MM.1S (cell line): ENCODE results near the gene RCOR1.

Source experiments
- DNase-seq: peaks from one replicate; pipeline ENCODE4 v3.0.0-alpha.2; 2015
- H2AFZ ChIP-seq: fragments of 300-600 bp; sonication (generic); 2 replicates; pipeline ENCODE4 v1.6.0; 2016; ENCODE audit warnings: antibody characterized with exemption, low read length
- H3F3A ChIP-seq: fragments of 300-600 bp; sonication (generic); 2 replicates; pipeline ENCODE4 v1.6.1; 2016; ENCODE audit warnings: mild to moderate bottlenecking, antibody characterized with exemption, low read length, moderate library complexity, mixed read lengths; ENCODE audit not compliant: insufficient read depth
- H3K27ac ChIP-seq: fragments of 300-600 bp; sonication (generic); 2 replicates; pipeline ENCODE4 v1.5.1; 2016; ENCODE audit warnings: mild to moderate bottlenecking, low read length
- H3K27me3 ChIP-seq: fragments of 300-600 bp; sonication (generic); replicated peaks from 2 replicates; pipeline ENCODE4 v1.6.0; 2016; ENCODE audit warnings: low read length; ENCODE audit not compliant: insufficient read depth
- H3K36me3 ChIP-seq: fragments of 300-600 bp; sonication (generic); replicated peaks from 2 replicates; pipeline ENCODE4 v1.6.1; 2016; ENCODE audit warnings: mild to moderate bottlenecking, low read length, mixed read lengths; ENCODE audit not compliant: insufficient read depth
- H3K4me1 ChIP-seq: fragments of 300-600 bp; sonication (generic); 2 replicates; pipeline ENCODE4 v1.6.1; 2016; ENCODE audit warnings: low read length, mixed read lengths
- H3K4me2 ChIP-seq: fragments of 300-600 bp; sonication (generic); 2 replicates; pipeline ENCODE4 v1.6.0; 2016; ENCODE audit warnings: low read depth, low read length
- H3K4me3 ChIP-seq: fragments of 300-600 bp; sonication (generic); 2 replicates; pipeline ENCODE4 v1.5.1; 2016; ENCODE audit warnings: low read length, mixed read lengths
- H3K79me2 ChIP-seq: fragments of 300-600 bp; sonication (generic); 2 replicates; pipeline ENCODE4 v1.6.1; 2016; ENCODE audit warnings: mixed run types, low read length, mixed read lengths
- H3K9ac ChIP-seq: fragments of 300-600 bp; sonication (generic); 2 replicates; pipeline ENCODE4 v1.6.1; 2016; ENCODE audit warnings: low read length, mixed read lengths
- H3K9me2 ChIP-seq: fragments of 300-600 bp; sonication (generic); replicated peaks from 2 replicates; pipeline ENCODE4 v1.6.1; 2016; ENCODE audit warnings: mild to moderate bottlenecking, low read length, mixed read lengths; ENCODE audit not compliant: insufficient read depth
- H3K9me3 ChIP-seq: fragments of 300-600 bp; sonication (generic); replicated peaks from 2 replicates; pipeline ENCODE4 v1.6.1; 2016; ENCODE audit warnings: mild to moderate bottlenecking, low read length, mixed read lengths; ENCODE audit not compliant: insufficient read depth
- H4K20me1 ChIP-seq: fragments of 300-600 bp; sonication (generic); 2 replicates; pipeline ENCODE4 v1.6.1; 2016; ENCODE audit warnings: mild to moderate bottlenecking, low read length, moderate library complexity, mixed read lengths; ENCODE audit not compliant: insufficient read depth
- EZH2 ChIP-seq: fragments of 300-600 bp; sonication (generic); optimal IDR thresholded peaks from 2 replicates; pipeline ENCODE3; 2017; ENCODE audit warnings: low read depth, mild to moderate bottlenecking, antibody characterized with exemption, low read length, mixed read lengths
- EZH2phosphoT487 ChIP-seq: fragments of 300-600 bp; sonication (generic); IDR thresholded peaks from 2 replicates; pipeline ENCODE4 v1.6.1; 2018; ENCODE audit warnings: antibody characterized with exemption, low read length
- TF ChIP-seq, protein P1 (sequence below): fragments of 300-600 bp; sonication (generic); IDR thresholded peaks from 2 replicates; pipeline ENCODE4 v1.5.1; 2016; ENCODE audit warnings: antibody characterized with exemption, low read length, mixed read lengths

RCOR1 gene

DNA sequence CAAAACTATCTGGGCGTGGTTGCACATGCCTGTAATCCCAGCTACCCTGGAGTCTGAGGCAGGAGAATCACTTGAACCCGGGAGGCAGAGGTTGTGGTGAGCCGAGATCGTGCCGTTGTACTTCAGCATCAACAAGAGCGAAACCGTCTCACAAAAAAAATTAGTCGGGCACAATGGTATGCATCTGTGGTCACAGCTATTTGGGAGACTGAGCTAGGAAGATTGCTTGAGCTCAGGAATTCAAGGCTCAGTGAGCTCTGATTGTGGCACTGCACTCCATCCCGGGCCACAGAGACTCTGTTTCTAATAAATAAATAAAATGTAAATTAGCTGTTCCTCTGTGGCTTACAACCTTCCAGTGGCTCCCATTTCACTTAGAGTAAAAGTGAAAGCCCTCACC lies 28.0 kb downstream of the RCOR1 start:
- H3K9me3 ChIP-seq = no peaks in the 10 kb centered on the region
- no peak overlapping the region for H2AFZ ChIP-seq
- TF ChIP-seq, protein P1, sequence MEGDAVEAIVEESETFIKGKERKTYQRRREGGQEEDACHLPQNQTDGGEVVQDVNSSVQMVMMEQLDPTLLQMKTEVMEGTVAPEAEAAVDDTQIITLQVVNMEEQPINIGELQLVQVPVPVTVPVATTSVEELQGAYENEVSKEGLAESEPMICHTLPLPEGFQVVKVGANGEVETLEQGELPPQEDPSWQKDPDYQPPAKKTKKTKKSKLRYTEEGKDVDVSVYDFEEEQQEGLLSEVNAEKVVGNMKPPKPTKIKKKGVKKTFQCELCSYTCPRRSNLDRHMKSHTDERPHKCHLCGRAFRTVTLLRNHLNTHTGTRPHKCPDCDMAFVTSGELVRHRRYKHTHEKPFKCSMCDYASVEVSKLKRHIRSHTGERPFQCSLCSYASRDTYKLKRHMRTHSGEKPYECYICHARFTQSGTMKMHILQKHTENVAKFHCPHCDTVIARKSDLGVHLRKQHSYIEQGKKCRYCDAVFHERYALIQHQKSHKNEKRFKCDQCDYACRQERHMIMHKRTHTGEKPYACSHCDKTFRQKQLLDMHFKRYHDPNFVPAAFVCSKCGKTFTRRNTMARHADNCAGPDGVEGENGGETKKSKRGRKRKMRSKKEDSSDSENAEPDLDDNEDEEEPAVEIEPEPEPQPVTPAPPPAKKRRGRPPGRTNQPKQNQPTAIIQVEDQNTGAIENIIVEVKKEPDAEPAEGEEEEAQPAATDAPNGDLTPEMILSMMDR = no peak
- TF ChIP-seq EZH2 = no peak
- TF ChIP-seq EZH2phosphoT487 = no peak
- peaks cover 25% of the 10 kb centered on the region for H3K79me2 ChIP-seq
- H3K4me2 ChIP-seq = no peak overlapping the region
- no peaks in the 10 kb centered on the region for H3F3A ChIP-seq
- no peak overlapping the region for H3K9ac ChIP-seq
- no peaks in the 10 kb centered on the region for H4K20me1 ChIP-seq
- H3K36me3 ChIP-seq = no peaks in the 10 kb centered on the region
- no peak overlapping the region for H3K4me3 ChIP-seq
- H3K27ac ChIP-seq = no peak overlapping the region
- no peaks in the 10 kb centered on the region for H3K9me2 ChIP-seq
- no peaks in the 10 kb centered on the region for H3K27me3 ChIP-seq
- H3K4me1 ChIP-seq = no peaks in the 10 kb centered on the region
- no peak for DNase-seq

DNA sequence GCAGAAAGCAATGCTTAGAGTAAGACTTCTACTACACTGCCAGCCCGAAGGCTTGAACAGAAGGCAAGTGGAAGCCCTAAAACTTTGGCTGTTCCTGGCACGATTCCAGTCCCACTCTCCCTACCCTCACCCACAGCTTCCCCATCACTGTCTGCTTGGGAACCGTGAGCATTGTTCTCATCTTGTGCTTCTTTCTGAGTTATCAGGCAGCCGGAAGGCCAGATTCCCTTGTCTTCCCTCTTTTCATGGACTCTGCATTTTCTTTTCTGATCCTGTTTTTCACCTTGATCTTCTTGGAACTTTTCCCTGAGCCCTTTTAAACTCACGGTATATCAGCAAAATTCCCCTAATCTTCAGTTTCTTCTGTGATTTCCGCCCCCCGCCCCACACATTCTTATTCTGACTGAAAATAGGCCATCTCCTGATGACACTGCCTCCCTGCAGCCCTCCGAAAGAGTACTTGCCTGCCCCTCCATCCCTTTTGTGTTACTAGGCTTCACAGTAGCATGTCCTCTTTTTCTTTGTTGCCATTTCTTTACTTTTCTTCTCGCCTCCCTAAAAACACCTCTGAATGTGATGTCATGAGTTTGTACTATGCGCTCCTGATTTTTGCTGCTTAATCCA lies 29.9 kb downstream of the RCOR1 start:
- DNase-seq = no peak
- no peaks in the 10 kb centered on the region for H3K4me1 ChIP-seq
- H3K36me3 ChIP-seq = no peaks in the 10 kb centered on the region
- H3K9me2 ChIP-seq = no peaks in the 10 kb centered on the region
- no peaks in the 10 kb centered on the region for H4K20me1 ChIP-seq
- no peaks in the 10 kb centered on the region for H3K9me3 ChIP-seq
- no peak overlapping the region for H2AFZ ChIP-seq
- no peaks in the 10 kb centered on the region for H3K27me3 ChIP-seq
- no peak overlapping the region for H3K9ac ChIP-seq
- TF ChIP-seq EZH2phosphoT487 = no peak
- TF ChIP-seq, protein P1 = no peak
- TF ChIP-seq EZH2 = no peak
- H3K27ac ChIP-seq = no peak overlapping the region
- no peak overlapping the region for H3K4me2 ChIP-seq
- no peak overlapping the region for H3K4me3 ChIP-seq
- no peaks in the 10 kb centered on the region for H3F3A ChIP-seq
- H3K79me2 ChIP-seq = peaks cover 19% of the 10 kb centered on the region

DNA sequence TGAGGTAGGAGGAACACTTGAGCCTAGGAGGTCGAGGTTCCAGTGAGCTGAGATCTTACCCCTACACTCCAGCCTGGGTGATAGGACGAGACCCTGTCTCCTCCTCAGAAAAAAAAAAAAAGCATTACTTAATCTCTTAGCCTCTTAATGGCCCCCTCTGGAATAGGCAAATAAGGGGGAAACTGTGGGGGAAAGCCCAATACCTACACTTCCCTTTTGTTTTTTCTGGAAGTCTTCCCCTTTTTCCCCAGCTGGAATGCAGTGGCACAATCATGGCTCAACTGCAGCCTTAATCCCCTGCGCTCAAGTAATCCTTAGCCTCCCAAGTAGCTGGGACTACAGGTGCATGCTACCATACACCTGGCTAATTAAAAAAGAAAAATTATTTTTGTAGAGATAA lies 32.2 kb downstream of the RCOR1 start:
- Histone ChIP-seq H3K27ac (no peak overlapping the region), H3F3A (no peaks in the 10 kb centered on the region), H3K79me2 (peaks cover 13% of the 10 kb centered on the region), H3K9ac (no peak overlapping the region), H2AFZ (no peak overlapping the region), H3K36me3 (no peaks in the 10 kb centered on the region), H3K27me3 (no peaks in the 10 kb centered on the region), H4K20me1 (no peaks in the 10 kb centered on the region), H3K9me2 (no peaks in the 10 kb centered on the region), H3K9me3 (no peaks in the 10 kb centered on the region), H3K4me1 (no peaks in the 10 kb centered on the region), H3K4me2 (no peak overlapping the region), H3K4me3 (no peak overlapping the region)
- TF ChIP-seq EZH2 (no peak), EZH2phosphoT487 (no peak)
- TF ChIP-seq, protein P1 = no peak
- DNase-seq = no peak
